GM12878 (cell line): ENCODE data around the gene ZBED3. TPM values are rescaled to one million over a fixed set of nuclear protein-coding genes. Genes with fewer than 3 reads are reported as not detected.
A peak's percentile ranks its signal among the peaks of the same experiment; 100 is the strongest.

Source experiments
- ATF7 ChIP-seq: fragments of 450-650 bp; IDR thresholded peaks from 2 replicates; pipeline ENCODE4 v1.6.1; 2016; ENCODE audit warnings: low read depth, mild to moderate bottlenecking
- BHLHE40 ChIP-seq, 2 experiments: fragments of 450-650 bp in 1 of 2; IDR thresholded peaks; 2 replicates each; pipeline ENCODE4 v1.6.1; 2011 to 2017; ENCODE audit warnings: low read depth in 2 of 2, borderline replicate concordance in 1 of 2, improper control_type of control experiment in 1 of 2, low read length in 1 of 2, mild to moderate bottlenecking in 1 of 2
- CREM ChIP-seq: IDR thresholded peaks from 2 replicates; pipeline ENCODE4 v1.6.1; 2014; ENCODE audit warnings: antibody characterized with exemption, low read depth
- GATAD2B ChIP-seq: fragments of 450-650 bp; conservative IDR thresholded peaks from 2 replicates; pipeline ENCODE4 v1.6.1; 2017; ENCODE audit warnings: low read depth, mild to moderate bottlenecking, moderate library complexity
- HDAC6 ChIP-seq: fragments of 200-600 bp; sonication (generic); IDR thresholded peaks from one replicate; pipeline ENCODE4 v1.8.0; 2017; ENCODE audit warnings: antibody characterized with exemption; ENCODE audit not compliant: unreplicated experiment
- IKZF2 ChIP-seq, 2 experiments: fragments of 450-650 bp; IDR thresholded peaks; 2 replicates each; pipeline ENCODE4 v1.6.1; 2017; ENCODE audit warnings: mild to moderate bottlenecking in 2 of 2, moderate library complexity in 2 of 2
- IRF4 ChIP-seq: IDR thresholded peaks from 2 replicates; pipeline ENCODE4 v1.6.1; 2011; ENCODE audit warnings: low read depth, low read length
- KLF5 ChIP-seq: fragments of 450-650 bp; IDR thresholded peaks from 2 replicates; pipeline ENCODE4 v1.6.1; 2014; ENCODE audit warnings: mild to moderate bottlenecking; ENCODE audit not compliant: partially characterized antibody
- LARP7 ChIP-seq: fragments of 450-650 bp; IDR thresholded peaks from 2 replicates; pipeline ENCODE4 v1.6.1; 2017; ENCODE audit warnings: mild to moderate bottlenecking
- MEF2B ChIP-seq: fragments of 450-650 bp; IDR thresholded peaks from 2 replicates; pipeline ENCODE4 v1.6.1; 2018; ENCODE audit warnings: mild to moderate bottlenecking, moderate library complexity; ENCODE audit not compliant: partially characterized antibody, poor library complexity, severe bottlenecking
- MTA3 ChIP-seq: IDR thresholded peaks from 2 replicates; pipeline ENCODE4 v1.6.1; 2012; ENCODE audit warnings: low read length, inconsistent platforms, borderline replicate concordance
- RELB ChIP-seq: fragments of 450-650 bp; IDR thresholded peaks from 2 replicates; pipeline ENCODE4 v1.6.1; 2017; ENCODE audit warnings: low read depth, mild to moderate bottlenecking, moderate library complexity
- SMARCA5 ChIP-seq: fragments of 450-650 bp; IDR thresholded peaks from 2 replicates; pipeline ENCODE4 v1.6.1; 2017; ENCODE audit warnings: mild to moderate bottlenecking
- STAT1 ChIP-seq: fragments of 450-650 bp; conservative IDR thresholded peaks from 2 replicates; pipeline ENCODE4 v1.6.1; 2014; ENCODE audit warnings: antibody characterized with exemption, mild to moderate bottlenecking
- polyA plus RNA-seq, 11 experiments: library from polyadenylated mRNA; depleted of rRNA in 4 of 11; unstranded in 6 of 11; stranded (reverse) in 5 of 11; fragments of >200 nt; fragmentation: Nextera tagmentation in 4 of 11; fragmentation: Illumina TruSeq in 1 of 11; extraction: Ambion mirVana in 4 of 11; extraction: Trizol in 1 of 11; gene quantifications; 1 replicate in 1 of 11; 2 replicates in 10 of 11; pipeline versions ENCODE4 v1.2.1 to v1.2.3, GENCODE V29; 2011 to 2016; ENCODE audit warnings: inconsistent platforms in 2 of 11, missing spikeins in 2 of 11, low read depth in 1 of 11
- total RNA-seq, 4 experiments: library from RNA; depleted of rRNA in 3 of 4; stranded (reverse); fragments of >200 nt in 3 of 4; fragmentation: Illumina TruSeq in 1 of 4; extraction: Trizol in 1 of 4; gene quantifications; 2 replicates each; pipeline versions ENCODE4 v1.2.1 to v1.2.3, GENCODE V29; 2013 to 2021
- TF ChIP-seq, protein P1 (sequence below): IDR thresholded peaks from 2 replicates; pipeline ENCODE4 v1.6.1; 2011; ENCODE audit warnings: borderline replicate concordance, low read depth, mild to moderate bottlenecking, moderate library complexity, mixed read lengths, low read length; ENCODE audit not compliant: insufficient read depth; ENCODE audit errors: extremely low read length
- TF ChIP-seq, protein P2 (sequence below): IDR thresholded peaks from 2 replicates; pipeline ENCODE4 v1.6.1; 2011; ENCODE audit warnings: low read depth, low read length, improper control_type of control experiment, borderline replicate concordance

ZBED3 gene
- total and polyA plus RNA-seq, 10 of the 15 experiments (the other 5 are each of a cell fraction or from before 2014, with no cell fraction given) = 1.0 to 16.9 (median 2.5) TPM

GRCh38 chr5:77102549-77102948 lies 15.5 kb upstream of the ZBED3 start (continued):
- TF ChIP-seq IRF4 (no peak), RELB (peak; percentile 40; the same call in 1 of the 2 replicates), IKZF2 (IDR thresholded peaks at IDR 0.05) (peak in 1 of 2 experiments; percentile 24; a peak in 1 of 4 replicates), MEF2B (peak; percentile 76), BHLHE40 (IDR thresholded peaks at IDR 0.05; ENCODE audit: borderline replicate concordance in 1 of 2, low read depth in 2 of 2, low read length in 1 of 2) (no peak), SMARCA5 (no peak), HDAC6 (no peak), LARP7 (no peak), ATF7 (no peak), KLF5 (no peak), GATAD2B (0 out of 2 replicates have a peak, but pooled peaks have one; percentile 58), CREM (no peak), STAT1 (no peak), MTA3 (no peak)
- TF ChIP-seq, protein P1, sequence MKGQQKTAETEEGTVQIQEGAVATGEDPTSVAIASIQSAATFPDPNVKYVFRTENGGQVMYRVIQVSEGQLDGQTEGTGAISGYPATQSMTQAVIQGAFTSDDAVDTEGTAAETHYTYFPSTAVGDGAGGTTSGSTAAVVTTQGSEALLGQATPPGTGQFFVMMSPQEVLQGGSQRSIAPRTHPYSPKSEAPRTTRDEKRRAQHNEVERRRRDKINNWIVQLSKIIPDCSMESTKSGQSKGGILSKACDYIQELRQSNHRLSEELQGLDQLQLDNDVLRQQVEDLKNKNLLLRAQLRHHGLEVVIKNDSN = no peak
- TF ChIP-seq, protein P2, sequence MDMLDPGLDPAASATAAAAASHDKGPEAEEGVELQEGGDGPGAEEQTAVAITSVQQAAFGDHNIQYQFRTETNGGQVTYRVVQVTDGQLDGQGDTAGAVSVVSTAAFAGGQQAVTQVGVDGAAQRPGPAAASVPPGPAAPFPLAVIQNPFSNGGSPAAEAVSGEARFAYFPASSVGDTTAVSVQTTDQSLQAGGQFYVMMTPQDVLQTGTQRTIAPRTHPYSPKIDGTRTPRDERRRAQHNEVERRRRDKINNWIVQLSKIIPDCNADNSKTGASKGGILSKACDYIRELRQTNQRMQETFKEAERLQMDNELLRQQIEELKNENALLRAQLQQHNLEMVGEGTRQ = no peak
